Renal cortical epithelial cell (primary cell): Measurements from ENCODE around the gene HIVEP3. TPM values are rescaled to one million over a fixed set of nuclear protein-coding genes. Genes with fewer than 3 reads are reported as not detected.
A peak's percentile ranks its signal among the peaks of the same experiment; 100 is the strongest.

ENCODE experiments used
- DNase-seq: peaks from one replicate; pipeline ENCODE4 v3.0.0-alpha.2; 2011; ENCODE audit warnings: low read depth
- total RNA-seq: library from RNA; depleted of rRNA; stranded (reverse); fragments of >200 nt; gene quantifications from 2 replicates; pipeline ENCODE4 v1.2.3, GENCODE V29; 2014

HIVEP3 gene
- total RNA-seq, 1 donor from 2014 or later: 3.3 TPM

GRCh38 chr1:41633764-41634163 lies 285.0 kb downstream of the HIVEP3 start:
- no peak for DNase-seq

- DNase-seq: no peak
Observed at GRCh38 chr1:41632781-41633575, 285.7 kb downstream of the HIVEP3 start.

GRCh38 chr1:41631971-41632370 lies 286.8 kb downstream of the HIVEP3 start:
- DNase-seq: peak; percentile 56

- no peak for DNase-seq
Observed at GRCh38 chr1:41631154-41631553, 287.6 kb downstream of the HIVEP3 start.

GRCh38 chr1:41629571-41629970 lies 289.2 kb downstream of the HIVEP3 start:
- peak; percentile 86 for DNase-seq

GRCh38 chr1:41629141-41629540 lies 289.6 kb downstream of the HIVEP3 start:
- DNase-seq: no peak

- no peak for DNase-seq
Observed at GRCh38 chr1:41627491-41628280, 291.0 kb downstream of the HIVEP3 start.

- DNase-seq: peak; percentile 64
Observed at GRCh38 chr1:41626616-41627375, 291.9 kb downstream of the HIVEP3 start.

GRCh38 chr1:41626146-41626545 lies 292.6 kb downstream of the HIVEP3 start:
- DNase-seq: peak; percentile 67

GRCh38 chr1:41623736-41624135 lies 295.0 kb downstream of the HIVEP3 start:
- DNase-seq: peak; percentile 63

GRCh38 chr1:41622859-41623732 lies 295.6 kb downstream of the HIVEP3 start:
- DNase-seq: peak; percentile 8

- no peak for DNase-seq
Observed at GRCh38 chr1:41622402-41622801, 296.3 kb downstream of the HIVEP3 start.

- DNase-seq: no peak
Observed at GRCh38 chr1:41621791-41622190, 296.9 kb downstream of the HIVEP3 start.

GRCh38 chr1:41621256-41621655 lies 297.5 kb downstream of the HIVEP3 start:
- no peak for DNase-seq

GRCh38 chr1:41620365-41621169 lies 298.2 kb downstream of the HIVEP3 start:
- DNase-seq: no peak

GRCh38 chr1:41619511-41620364 lies 299.0 kb downstream of the HIVEP3 start:
- DNase-seq: no peak

GRCh38 chr1:41618871-41619270 lies 299.9 kb downstream of the HIVEP3 start:
- DNase-seq: no peak

GRCh38 chr1:41618066-41618825 lies 300.5 kb downstream of the HIVEP3 start:
- peak; percentile 49 for DNase-seq

- no peak for DNase-seq
Observed at GRCh38 chr1:41617336-41617735, 301.4 kb downstream of the HIVEP3 start.
